ENCODE data around the gene INPP5K.

DNA sequence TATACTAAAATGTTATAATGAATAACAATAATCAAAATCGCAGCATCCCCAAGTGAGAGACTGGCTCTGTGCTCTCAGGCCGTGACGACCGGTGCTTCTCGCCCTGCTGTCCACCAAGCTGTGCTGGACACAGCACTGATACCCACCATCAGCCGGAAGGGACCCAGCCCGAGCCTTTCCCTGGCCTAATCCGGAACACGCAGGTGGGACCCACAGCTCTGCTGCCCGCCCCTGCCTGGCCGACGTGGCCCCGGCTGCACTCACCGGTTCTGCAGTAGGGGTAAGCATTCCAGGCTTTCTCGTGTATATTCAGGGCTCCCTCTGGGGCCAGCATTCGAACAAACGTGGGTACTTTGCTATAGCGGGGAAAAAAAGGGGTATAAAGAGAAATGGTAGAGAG, 31.6 kb upstream of the INPP5K start:
- TF ChIP-seq, protein P1, sequence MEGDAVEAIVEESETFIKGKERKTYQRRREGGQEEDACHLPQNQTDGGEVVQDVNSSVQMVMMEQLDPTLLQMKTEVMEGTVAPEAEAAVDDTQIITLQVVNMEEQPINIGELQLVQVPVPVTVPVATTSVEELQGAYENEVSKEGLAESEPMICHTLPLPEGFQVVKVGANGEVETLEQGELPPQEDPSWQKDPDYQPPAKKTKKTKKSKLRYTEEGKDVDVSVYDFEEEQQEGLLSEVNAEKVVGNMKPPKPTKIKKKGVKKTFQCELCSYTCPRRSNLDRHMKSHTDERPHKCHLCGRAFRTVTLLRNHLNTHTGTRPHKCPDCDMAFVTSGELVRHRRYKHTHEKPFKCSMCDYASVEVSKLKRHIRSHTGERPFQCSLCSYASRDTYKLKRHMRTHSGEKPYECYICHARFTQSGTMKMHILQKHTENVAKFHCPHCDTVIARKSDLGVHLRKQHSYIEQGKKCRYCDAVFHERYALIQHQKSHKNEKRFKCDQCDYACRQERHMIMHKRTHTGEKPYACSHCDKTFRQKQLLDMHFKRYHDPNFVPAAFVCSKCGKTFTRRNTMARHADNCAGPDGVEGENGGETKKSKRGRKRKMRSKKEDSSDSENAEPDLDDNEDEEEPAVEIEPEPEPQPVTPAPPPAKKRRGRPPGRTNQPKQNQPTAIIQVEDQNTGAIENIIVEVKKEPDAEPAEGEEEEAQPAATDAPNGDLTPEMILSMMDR (IDR thresholded peaks at IDR 0.05) = no peak
- no peak for TF ChIP-seq POLR2A (IDR thresholded peaks at IDR 0.05)

Data from right lobe of liver (tissue), 4 donors.